ENCODE measurements around the gene GOLGA8J. TPM values are rescaled to one million over a fixed set of nuclear protein-coding genes. Genes with fewer than 3 reads are reported as not detected.
"Not testable (repeated sequence)": the region's sequence is repeated elsewhere in the genome, so short reads cannot be mapped to it uniquely, and the experiment has no call there.

GOLGA8J gene
- total RNA-seq, 1 donor from 2014 or later, result not detected

- no peak for DNase-seq (ENCODE audit: low read depth, low spot score)
Observed at GRCh38 chr15:30072630-30073029, 10.1 kb upstream of the GOLGA8J start.

DNA sequence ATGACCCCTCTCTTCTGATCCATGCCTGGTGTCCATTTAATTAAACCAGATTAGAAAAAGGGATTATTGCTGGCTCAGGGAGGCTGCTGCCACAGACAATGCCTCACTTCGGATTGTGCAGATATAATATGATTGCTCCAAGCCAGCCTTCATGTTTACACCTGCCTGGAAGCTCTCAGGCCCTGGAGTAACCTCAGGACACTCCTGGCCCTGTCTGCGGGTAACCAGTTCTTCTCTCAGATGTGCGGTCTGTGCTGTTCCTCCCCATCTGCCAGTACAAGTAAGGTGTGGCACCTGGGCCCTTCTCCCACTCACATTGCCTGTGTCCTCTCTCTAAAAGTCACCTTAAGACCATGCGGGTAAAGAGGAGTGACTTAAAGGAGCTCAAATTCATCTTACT is 8.8 kb upstream of the GOLGA8J start:
- no peak for DNase-seq (ENCODE audit: low read depth, low spot score)

DNA sequence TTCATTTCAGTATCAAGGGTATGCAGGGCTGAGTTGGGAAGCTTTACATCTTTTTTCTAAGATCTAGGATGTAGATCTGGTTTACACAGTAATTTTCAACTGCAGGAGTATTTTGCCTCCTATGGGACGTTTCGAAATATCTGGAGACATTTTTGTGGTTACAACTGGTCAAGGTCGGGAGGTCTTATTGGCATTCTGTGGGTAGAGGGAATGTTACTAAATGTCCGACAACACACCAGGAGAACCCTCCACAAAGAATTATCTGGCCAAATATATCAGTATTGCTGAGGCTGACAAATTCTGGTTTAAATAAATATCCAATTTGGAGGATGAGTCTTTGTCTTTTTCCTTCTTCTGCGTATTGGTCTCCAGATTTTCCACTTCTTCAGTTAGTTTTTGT is 1.9 kb upstream of the GOLGA8J start:
- DNase-seq (ENCODE audit: low read depth, low spot score), result not testable (repeated sequence)

GRCh38 chr15:30097827-30098226 is 15.1 kb downstream of the GOLGA8J start:
- not testable (repeated sequence) for DNase-seq (ENCODE audit: low read depth, low spot score)

DNA sequence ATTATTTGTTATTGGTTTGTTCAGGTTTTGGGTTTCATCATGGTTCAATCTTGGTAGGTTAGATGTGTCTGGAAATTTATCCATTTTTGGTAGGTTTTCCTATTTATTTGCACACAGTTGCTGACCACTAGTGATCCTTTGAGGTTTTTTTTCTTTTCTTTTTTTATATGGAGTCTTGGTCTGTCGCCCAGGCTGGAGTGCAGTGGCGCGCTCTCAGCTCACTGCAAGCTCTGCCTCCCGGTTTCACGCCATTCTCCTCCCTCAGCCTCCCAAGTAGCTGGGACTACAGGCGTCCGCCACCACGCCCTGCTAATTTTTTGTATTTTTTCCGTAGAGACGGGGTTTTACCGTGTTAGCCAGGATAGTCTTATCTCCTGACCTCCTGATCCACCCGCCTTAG is 20.1 kb downstream of the GOLGA8J start:
- not testable (repeated sequence) for DNase-seq (ENCODE audit: low read depth, low spot score)

DNA sequence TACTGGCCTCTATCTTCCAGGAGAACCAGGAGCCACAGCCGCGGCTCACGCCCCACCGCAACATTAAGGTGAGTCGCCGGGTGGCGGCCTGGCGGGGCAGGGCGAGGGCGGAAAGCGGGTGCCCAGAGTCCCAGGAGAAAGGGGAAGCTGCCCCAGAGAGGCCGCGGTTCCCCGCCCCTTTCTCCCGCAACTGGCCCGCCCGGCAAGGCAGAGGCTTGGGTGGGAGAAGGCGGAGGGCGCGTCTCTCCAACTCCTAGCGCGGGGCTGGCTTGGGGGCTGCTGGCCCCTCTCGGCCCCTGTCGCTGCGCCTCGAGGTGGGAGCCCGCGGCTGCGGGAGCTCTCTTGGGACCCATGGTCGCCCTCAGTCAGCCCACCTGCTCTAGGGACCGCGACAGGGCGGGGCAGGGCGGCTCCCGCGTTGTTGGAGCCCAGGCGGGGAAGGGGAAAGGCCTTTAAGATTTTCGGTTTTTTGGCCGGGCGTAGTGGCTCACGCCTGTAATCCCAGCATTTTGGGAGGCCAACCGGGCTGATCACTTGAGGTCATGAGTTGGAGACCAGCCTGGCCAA is 21.3 kb downstream of the GOLGA8J start:
- DNase-seq (ENCODE audit: low read depth, low spot score), result not testable (repeated sequence)

DNA sequence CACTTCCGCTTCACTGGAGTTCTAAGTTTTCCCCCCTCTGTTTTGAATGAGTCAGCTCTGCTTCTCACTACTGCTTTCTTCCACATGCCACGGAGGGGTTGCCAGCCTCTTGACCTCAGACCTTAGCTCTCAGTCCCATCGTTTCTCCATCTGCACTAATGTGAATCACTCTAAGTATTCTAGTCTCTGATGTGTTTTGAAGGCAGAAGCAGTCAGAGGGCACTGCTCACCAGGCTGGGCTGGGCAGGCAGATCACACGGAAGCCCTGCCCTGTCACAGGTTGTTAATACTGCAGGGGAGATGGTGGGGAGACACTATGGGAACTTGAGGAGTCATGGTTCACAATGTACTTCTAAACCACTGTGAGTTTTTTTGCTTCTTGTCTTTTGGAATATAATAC is 27.8 kb downstream of the GOLGA8J start:
- not testable (repeated sequence) for DNase-seq (ENCODE audit: low read depth, low spot score)

- not testable (repeated sequence) for DNase-seq (ENCODE audit: low read depth, low spot score)
Observed at GRCh38 chr15:30130066-30130465, 47.3 kb downstream of the GOLGA8J start.

- not testable (repeated sequence) for DNase-seq (ENCODE audit: low read depth, low spot score)
Observed at GRCh38 chr15:30134751-30135150, 52.0 kb downstream of the GOLGA8J start, which contains the start of gene GOLGA8T. Gene GOLGA8T, plus strand, starts transcription at chr15:30135051. Its CDS starts 98 bp downstream, at chr15:30135149.

Other genes starting within 250 kb of the GOLGA8J start
- gene GOLGA8T, start 52.1 kb downstream of the GOLGA8J start, total RNA-seq, result 0.07 and 0.20 TPM in 2 replicates

Measured in pulmonary artery endothelial cell (primary cell).